Measurements from ENCODE around the gene CSF3.

- TF ChIP-seq CTCF (IDR thresholded peaks at IDR 0.05) (peak in 1 of 6 experiments; percentile 6), POLR2A (IDR thresholded peaks at IDR 0.05) (no peak)
Observed at GRCh38 chr17:40019140-40019991, 4.1 kb downstream of the CSF3 start.

Data from esophagus squamous epithelium (tissue), 4 donors.